DOHH2 (cell line): ENCODE data around the gene RABGAP1L.

Experiments used
- CTCF ChIP-seq: fragments of 200-600 bp; sonication (generic); IDR thresholded peaks from one replicate; pipeline ENCODE4 v1.5.1; 2014; ENCODE audit warnings: antibody characterized with exemption, mild to moderate bottlenecking, low read depth, low read length; ENCODE audit not compliant: poor library complexity, severe bottlenecking
- EZH2phosphoT487 ChIP-seq: fragments of 200-600 bp; sonication (generic); IDR thresholded peaks from 2 replicates; pipeline ENCODE4 v1.6.1; 2017; ENCODE audit warnings: borderline replicate concordance, mild to moderate bottlenecking, antibody characterized with exemption, low read length, moderate library complexity, mixed read lengths

DNA sequence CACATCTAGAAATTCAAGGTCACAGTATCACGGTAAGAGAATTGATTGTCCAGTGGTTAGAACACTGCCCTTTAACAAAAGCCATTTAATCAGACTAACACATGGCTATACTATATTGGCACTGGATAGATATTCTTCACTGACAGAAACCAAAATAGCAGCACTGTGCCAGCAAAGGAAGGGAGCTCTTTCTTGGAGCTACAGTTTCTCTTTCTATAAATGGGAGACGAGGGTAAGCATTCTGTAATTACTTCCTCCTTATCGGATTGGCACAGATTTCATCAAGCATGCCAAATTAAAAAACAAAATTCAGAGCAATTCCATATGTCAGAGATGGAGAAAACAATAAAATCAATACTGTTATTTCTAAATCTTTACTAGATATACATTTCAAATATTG lies 724.7 kb downstream of the RABGAP1L start:
- TF ChIP-seq CTCF (no peak), EZH2phosphoT487 (no peak)
